ENCODE measurements around the gene CDK8.
"Not testable (repeated sequence)": the region's sequence is repeated elsewhere in the genome, so short reads cannot be mapped to it uniquely, and the experiment has no call there.

CDK8 gene

DNA sequence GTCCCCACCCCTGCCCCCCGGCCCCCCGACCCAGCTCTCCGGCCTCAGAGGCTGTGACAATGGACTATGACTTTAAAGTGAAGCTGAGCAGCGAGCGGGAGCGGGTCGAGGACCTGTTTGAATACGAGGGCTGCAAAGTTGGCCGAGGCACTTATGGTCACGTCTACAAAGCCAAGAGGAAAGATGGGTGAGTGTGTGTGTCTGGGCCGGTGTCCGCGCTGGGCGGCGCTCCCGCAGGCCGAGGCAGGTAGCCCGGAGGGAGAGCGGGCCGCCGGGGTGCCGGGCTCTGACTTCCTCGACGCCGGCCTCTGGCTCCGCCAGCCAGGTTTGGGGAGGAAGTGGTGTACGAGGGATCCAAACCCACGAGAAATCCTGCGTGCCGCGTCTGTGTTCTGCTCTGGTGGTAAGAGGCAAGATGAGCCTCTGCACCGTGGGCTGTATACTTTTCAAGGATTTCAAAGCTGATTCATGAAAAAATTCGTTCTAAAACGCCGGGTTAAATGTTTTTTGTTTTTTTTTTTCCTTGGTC lies 718 bp downstream of the CDK8 start:
- DNase-seq = peak; percentile 83

DNA sequence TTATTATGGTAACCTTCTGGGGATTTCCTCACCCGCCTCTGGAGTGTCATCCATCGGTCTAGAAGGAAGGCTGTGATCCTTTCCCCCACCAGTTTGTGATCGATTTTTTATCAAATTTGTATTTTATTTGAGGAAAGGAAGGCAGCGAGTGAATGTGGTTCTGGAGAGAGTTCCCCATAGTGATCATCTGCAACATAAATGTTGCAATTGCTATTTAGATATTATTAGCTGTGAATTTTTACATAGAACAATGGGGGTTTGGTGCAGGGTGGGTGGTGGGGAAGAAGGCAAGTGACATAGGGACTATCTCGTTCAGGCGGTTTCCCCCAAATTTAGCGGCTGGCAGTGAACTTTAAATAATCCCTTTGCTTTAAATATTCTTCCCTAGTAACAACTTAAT lies 1.2 kb downstream of the CDK8 start:
- DNase-seq = no peak

DNA sequence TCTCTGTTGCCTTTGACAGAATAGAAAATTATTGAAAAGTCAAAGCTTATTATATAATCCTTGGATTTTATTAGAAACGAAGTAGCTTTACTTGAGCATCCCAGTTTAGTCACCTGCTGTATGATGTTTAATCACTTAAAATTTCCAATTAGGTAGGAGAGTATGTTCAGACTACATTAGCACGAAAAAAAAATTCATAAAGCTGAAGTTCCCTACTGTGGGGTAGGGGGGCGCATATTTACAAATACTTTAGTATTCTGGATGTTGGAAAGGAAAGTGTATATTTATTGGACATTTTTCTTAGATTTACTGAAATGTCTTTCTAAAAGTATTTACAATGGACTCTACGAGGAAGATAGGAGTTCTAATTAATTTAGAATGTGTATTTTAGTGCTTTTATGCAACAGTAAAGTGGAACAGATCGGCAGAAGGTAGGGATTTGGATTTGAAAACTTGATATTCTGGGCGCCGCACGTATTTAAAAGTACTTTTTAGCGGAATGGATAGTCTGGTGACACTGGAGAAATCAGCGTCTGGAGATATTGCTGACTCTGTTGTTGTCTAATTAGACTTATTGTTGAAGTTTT lies 1.9 kb downstream of the CDK8 start:
- DNase-seq = peak; percentile 6

DNA sequence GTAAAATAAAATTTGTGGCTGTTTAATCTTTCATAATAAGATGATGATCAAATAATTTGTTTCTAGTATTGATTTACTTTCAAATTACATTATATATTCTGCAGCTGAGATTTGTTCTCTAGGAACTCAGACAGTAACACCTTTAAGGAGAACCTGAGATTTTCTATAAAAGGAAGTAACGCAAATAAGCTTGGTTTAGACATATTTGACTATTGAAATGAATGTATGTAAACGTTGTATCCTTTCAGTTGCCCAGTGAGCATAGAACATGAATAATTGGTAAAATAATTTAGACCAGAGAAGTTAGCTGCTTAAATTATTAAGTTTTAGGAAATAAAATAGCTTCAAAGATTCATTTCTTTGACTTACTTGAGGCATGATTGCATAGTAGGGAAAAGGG lies 3.1 kb downstream of the CDK8 start:
- DNase-seq = no peak

DNA sequence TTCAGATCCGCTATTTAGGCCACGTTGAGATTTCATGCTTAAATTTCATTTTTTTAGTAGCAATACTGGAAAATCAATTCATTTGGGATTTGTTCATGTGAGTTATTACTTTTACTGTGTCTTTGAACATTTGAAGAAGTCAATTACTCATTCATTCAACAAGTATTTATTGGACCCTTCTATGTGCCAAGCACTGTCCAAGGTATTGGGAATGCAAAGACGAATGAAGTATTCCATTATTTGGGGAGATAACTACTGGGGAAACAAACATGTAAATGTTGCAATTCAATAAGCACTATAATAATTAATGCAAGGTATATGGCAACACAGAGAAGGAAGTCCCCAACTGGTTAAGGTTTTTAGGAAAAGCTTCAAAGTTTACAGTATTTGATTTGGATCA lies 5.7 kb downstream of the CDK8 start:
- DNase-seq = no peak

DNA sequence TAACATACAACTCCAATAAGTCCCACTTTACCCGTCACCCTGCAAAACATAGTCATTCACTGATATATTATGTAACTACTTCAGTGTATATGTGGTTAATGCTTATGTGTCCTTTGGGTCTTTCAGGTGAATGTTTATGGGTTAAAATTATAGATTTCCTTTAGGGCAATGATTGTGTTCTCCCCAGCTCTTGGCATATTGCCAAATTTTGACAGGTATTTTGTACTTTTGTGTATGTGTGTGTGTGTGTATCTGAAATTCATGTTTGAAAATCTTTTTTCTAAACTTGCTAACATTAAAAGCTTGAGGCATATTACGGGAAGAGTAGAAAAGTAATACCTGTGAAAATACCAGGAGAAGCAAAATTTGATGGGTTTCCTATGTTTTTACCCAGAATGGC lies 8.2 kb downstream of the CDK8 start:
- no peak for DNase-seq

DNA sequence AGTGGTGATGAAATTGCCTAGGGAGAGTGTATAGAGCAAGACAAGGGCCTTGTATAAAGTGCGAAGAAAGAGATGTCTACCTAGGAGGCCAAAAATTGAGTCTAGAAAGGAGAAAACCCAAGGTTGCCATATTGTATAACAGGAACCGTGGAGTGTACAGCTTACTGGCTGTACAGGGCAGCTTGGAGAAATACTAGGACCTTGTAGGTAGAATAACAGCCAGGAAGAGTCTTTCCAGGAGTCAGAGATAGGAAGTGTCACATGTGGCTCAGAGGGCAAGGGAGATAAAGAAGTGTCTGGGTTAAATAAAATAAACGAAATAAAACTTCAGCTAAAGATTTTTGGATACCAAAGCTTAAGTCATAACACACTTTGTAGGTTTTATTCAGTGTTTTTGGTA lies 12.4 kb downstream of the CDK8 start:
- no peak for DNase-seq

DNA sequence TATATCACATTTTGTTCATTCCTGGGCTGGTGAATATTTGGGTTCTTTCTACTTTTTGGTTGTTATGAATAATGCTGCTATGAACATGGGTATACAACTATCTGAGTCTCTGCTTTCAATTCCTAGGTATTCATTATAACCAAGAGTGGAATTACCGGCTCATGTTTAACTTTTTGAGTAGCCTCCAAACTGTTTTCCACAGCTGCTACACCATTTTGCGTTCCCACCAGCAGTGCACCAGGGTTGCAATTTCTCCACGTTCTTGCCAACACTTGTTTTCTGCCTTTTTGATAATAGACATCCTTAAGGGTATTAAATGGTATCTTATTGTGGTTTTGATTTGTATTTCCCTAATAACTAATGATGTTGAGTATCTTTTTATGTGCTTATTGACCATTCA lies 16.8 kb downstream of the CDK8 start:
- no peak for DNase-seq

DNA sequence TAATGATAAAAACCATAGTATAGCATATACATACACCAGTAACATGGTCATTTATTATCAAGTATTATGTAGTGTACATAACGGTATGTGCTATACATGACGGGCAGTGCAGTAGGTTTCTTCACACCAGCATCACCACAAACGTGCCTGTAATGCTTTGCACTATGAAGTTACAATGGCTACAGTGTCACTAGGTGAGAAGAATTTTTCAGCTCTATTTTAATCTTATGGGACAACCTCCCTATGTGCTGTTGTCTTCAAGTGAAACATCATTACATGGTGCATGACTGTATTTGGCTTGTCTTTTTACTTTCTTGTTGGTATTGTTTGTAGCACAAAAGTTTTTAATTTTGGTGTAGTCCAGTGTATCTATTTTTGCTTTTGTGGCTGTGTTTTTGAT lies 18.7 kb downstream of the CDK8 start:
- no peak for DNase-seq

DNA sequence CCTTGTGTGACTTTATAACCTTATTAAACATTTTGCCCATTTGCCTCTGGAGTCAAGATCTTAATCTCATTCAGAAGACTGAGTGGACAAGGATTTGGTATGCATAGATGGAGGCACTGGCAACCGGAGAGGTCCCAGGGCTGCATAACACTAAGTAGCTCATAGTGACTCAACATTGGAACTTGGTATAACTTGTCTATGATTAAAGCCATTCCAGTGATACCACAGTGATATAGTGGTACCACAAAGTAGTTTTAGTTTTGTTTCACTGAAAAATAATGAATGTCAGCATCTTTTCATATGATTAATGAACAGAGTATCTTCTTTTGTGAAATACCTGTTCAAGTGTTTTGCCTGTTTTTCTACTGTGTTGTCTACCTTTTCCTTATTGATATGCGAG lies 26.4 kb downstream of the CDK8 start:
- no peak for DNase-seq

DNA sequence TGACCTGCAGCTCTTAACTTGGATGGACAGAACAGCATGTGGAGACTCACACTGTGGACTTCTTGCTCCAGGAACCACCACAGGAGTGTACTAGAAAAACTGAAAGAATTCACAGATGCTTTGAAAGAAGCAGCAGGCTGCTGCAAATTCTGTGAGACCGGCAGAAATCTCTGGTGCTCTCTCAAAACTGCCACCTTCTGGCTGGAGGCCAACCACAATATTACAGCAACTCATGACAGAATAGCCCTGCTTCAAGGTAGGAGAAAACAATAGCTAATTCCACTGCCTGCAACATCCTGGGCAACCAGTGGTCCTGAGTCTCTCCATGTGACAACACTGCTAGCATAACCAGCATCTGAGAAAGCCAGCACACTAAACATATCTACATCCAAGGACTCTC lies 26.9 kb downstream of the CDK8 start:
- DNase-seq = no peak

DNA sequence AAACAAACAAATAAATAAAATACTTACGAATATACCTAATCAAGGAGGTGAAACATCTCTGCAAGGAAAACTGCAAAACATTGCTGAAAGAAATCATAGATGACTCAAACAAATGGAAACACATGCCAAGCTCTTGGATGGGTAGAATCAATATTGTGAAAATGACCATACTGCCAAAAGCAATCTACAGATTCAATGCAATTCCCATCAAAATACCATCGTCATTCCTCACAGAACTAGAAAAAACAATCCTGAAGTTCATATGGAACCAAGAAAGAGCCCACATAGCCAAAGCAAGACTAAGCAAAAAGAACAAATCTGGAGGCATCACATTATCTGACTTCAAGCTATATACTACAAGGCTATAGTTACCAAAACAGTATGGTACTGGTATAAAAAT lies 32.0 kb downstream of the CDK8 start:
- DNase-seq = not testable (repeated sequence)

DNA sequence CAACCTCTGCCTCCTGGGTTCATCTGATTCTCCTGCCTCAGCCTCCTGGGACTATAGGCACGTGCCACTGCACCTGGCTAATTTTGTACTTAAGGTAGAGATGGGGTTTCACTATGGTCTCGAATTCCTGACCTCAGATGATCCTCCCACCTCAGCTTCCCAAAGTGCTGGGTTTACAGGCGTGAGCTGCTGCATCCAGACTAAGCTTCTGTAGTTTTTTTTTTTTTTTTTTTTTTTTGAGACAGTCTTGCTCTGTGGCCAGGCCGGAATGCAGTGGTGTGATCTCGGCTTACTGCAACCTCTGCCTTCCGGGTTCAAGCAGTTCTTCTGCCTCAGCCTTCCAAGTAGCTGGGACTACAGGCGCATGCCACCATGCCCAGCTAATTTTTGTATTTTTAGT lies 34.9 kb downstream of the CDK8 start:
- DNase-seq = not testable (repeated sequence)

DNA sequence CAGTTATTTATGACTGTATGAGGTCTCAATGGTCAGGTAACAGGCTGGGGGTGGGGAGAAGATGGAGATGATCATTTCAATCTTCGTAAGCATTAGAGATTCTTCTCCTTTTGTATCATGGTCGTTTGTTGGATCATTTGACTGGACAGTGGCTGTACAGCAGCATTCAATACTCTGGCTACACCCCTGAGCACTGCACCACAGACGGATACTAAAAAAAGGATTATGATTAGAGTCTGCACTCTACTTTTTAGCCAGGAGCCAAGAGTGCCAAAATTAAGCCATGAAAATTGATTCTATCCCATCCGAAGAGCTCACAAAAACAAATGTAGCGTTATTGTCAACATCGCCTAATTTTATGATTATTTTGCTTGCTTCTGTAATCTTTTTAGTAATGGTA lies 41.9 kb downstream of the CDK8 start:
- DNase-seq = no peak

DNA sequence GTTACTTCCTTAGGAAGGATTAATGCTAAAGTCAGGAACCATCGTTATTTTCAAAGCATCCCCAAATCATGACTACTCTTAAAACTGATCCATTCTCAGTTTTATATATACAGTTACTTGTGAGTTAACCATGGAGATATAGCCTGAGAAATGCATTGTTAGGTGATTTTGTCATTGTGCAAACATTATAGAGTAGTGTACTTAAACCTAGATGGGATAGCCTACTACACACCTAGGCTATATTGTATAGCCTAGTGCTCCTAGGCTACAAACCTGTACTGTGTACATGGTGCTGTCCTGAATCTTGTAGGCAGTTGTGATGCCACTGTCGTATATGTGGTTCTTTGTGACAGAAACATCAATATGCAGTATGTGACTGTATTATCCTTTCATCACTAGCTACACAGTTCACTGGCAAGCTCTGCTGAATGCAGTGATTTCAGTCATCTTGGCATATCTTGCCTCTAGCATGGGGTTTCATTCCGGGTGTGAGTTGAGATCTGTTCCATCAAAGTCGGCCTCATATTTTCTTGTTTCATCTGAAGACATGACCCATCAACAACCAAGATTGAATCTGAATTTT lies 45.3 kb downstream of the CDK8 start:
- DNase-seq = no peak

DNA sequence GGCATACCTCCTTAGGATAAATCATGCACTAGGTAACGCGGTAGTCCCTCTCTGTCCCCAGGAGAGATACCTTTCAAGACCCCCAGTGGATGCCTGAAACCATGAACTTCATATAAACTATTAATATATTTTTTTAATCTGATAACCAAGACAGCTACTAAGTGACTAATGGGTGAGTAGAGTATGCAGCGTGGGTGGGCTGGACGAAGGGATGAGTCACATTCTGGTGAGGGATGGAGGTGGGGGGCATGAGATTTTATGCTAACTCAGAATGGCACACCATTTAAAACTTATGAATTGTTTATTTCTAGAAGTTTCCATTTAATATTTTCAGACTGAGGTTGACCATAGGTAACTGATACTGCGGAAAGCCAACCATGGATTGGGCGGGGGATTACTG lies 46.2 kb downstream of the CDK8 start:
- no peak for DNase-seq

DNA sequence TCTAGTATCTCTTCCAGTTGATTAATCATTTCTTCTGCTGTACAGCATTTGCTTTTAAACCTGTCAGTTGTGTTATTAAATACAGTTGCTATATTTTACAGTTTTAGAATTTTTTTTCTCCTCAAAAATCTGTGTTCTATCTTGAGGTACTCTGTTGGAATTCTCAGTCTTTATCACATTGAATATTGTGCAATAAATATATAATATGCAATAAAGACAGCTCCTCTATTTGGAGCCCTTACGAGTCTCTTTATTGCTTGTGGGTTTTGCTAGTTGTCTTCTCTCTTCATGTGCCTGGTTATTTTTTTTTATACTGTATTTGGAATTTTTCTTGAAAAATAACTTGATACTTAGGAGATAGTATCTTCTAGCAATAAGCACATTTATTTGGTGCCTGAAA lies 51.7 kb downstream of the CDK8 start:
- no peak for DNase-seq

DNA sequence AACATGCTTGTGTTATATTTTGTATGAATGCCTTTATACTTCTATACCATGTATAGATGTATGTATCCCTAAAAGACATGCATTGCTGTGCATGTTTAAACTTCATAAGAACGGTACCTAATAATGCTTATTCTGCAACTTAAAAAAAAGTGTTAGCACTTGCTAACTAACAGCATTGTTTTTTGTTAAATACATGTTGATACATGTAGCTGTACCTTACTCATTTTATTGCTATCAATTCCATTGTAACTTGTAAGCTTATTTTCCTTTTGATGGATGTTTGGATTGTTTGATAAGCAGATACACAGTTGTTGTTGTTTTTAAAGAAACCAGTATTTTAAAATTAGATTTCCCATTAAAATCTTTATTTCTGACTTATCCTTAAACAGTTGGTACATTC lies 53.8 kb downstream of the CDK8 start:
- no peak for DNase-seq

DNA sequence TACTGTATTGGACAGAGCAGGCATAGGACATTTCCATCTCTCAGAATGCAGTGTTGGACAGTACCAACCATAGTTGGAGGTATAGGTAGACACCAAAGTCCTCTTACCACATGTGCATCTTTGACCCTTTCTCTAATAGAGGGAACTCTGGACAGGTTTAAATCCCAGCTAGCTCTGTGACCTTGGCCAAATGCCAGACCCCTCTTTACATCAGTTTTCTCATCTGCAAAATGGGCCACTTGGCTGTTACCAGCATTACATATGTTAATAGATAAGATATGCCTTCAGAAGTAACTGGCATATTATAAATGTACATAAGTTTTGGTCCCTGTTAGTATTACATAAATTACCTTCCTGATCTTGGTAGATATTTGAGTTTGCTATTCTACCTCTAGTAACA lies 54.3 kb downstream of the CDK8 start:
- no peak for DNase-seq

DNA sequence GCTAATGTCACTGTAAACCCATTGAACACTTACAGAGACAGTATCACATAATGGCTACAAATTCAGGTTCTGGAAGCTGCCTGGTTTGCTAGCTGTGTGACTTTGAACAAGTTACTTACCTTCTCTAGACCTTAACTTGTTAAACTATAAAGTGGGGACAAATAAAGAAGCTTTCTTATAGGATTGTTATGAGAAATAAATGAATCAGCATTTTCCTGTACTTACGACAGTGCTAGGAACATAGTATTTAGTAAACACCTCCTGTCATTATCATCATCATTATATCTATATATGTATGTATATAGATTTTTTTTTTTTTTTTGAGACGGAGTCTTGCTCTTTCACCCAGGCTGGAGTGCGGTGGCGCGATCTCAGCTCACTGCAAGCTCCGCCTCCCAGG lies 54.9 kb downstream of the CDK8 start:
- DNase-seq = no peak

DNA sequence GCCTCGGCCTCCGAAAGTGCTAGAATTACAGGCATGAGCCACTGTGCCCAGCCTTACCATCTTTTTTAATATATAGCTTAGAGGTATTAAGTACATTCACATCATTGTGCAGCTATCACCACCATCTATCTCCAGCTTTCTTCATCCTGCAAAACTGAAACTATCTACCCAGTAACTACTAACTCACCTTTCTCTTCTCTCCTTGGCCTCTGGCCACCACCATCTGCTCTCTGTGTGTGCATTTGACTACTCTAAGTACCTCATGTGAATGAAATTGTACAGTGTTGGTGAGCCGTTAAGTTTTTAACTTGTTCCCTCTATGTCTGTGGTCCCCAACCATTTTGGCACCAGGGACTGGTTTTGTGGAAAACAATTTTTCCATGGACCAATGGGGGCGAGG lies 56.1 kb downstream of the CDK8 start:
- no peak for DNase-seq

DNA sequence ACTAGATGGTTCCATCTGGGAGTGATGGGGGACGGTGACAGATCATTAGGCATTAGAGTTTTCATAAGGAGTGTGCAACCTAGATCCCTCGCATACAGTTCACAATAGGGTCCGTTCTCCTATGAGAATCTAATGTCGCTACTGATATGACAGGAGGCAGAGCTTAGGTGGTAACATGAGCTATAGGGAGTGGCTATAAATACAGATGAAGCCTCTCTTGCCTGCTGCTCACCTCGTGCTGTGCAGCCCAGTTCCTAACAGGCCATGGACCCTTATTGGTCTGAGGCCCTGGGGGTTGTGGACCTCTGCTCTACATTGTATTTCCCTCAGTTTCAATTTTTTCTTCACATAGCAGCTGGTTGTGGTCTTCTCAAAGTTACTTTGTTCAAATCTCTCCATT lies 56.5 kb downstream of the CDK8 start:
- DNase-seq = no peak

DNA sequence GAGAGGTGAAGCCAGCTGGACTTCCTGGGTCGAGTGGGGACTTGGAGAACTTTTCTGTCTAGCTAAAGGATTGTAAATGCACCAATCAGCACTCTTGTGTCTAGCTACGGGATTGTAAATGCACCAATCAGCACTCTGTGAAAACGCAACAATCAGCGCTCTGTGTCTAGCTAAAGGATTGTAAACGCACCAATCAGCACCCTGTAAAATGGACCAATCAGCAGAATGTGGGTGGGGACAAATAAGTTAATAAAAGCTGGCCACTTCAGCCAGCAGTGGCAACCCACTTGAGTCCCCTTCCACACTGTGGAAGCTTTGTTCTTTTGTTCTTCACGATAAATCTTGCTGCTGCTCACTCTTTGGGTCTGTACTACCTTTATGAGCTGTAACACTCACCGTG lies 58.1 kb downstream of the CDK8 start:
- DNase-seq = not testable (repeated sequence)

DNA sequence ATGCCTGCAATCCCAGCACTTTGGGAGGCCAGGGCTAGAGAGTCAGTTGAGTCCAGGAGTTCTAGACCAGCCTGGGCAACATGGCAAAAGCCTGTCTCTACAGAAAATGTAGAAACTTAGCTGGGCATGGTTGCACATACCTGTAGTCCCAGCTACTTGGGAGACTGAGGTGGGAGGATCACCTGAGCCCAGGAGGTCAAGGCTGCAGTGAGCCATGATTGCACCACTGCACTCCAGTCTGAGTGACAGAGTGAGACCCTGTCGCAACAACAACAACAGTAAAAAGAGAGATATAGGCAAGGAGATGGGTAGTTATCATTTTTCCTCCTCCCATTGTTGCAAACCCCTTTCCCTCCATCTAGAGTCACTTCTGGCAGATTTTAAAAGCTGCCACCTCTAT lies 62.2 kb downstream of the CDK8 start:
- DNase-seq = not testable (repeated sequence)

DNA sequence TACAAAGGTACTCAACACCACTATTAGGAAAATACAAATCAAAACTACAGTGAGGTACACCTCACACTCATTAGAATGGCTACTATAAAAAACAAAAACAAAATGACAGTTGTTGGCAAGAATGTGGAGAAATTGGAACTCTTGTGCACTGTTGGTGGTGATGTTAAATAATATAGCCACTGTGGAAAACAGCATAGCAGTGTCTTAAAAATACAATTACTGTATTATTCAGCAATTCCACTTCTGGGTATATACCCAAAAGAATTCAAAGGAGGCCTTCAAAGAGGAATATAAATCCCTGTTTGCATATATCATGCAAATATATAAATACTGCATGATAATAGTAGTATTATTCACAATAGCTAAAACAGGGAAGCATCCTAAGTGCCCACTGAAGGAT lies 66.8 kb downstream of the CDK8 start:
- no peak for DNase-seq
